Measurements from ENCODE around the gene ADH1A.
A peak's percentile ranks its signal among the peaks of the same experiment; 100 is the strongest.

Gene ADH1A

GRCh38 chr4:99310389-99310788 lies 19.6 kb upstream of the ADH1A start:
- Histone ChIP-seq H3K4me1 (ENCODE audit: insufficient read depth, insufficient read length) (no peaks in the 10 kb centered on the region), H3K4me3 (ENCODE audit: insufficient read length, low read depth) (no peak overlapping the region), H3K9ac (ENCODE audit: insufficient read length, low read depth) (no peak overlapping the region), H3K9me3 (ENCODE audit: insufficient read depth, low read length) (no peaks in the 10 kb centered on the region), H3K27me3 (ENCODE audit: insufficient read depth, insufficient read length) (no peaks in the 10 kb centered on the region), H3K36me3 (ENCODE audit: insufficient read depth, insufficient read length, low read length) (no peaks in the 10 kb centered on the region)
- no peak for TF ChIP-seq YY1 (IDR thresholded peaks at IDR 0.05; ENCODE audit: insufficient read depth, insufficient read length)
- TF ChIP-seq SUZ12 (IDR thresholded peaks at IDR 0.05; ENCODE audit: extremely low read depth, insufficient read depth, insufficient read length), result no peak
- no peak for DNase-seq (ENCODE audit: low read depth, low spot score)

GRCh38 chr4:99305638-99306400 lies 15.0 kb upstream of the ADH1A start:
- Histone ChIP-seq H3K4me3 (ENCODE audit: insufficient read length, low read depth) (no peak overlapping the region), H3K4me1 (ENCODE audit: insufficient read depth, insufficient read length) (no peaks in the 10 kb centered on the region), H3K9ac (ENCODE audit: insufficient read length, low read depth) (no peak overlapping the region), H3K9me3 (ENCODE audit: insufficient read depth, low read length) (no peaks in the 10 kb centered on the region), H3K27me3 (ENCODE audit: insufficient read depth, insufficient read length) (no peaks in the 10 kb centered on the region), H3K36me3 (ENCODE audit: insufficient read depth, insufficient read length, low read length) (no peaks in the 10 kb centered on the region)
- TF ChIP-seq SUZ12 (IDR thresholded peaks at IDR 0.05; ENCODE audit: extremely low read depth, insufficient read depth, insufficient read length) (no peak), YY1 (IDR thresholded peaks at IDR 0.05; ENCODE audit: insufficient read depth, insufficient read length) (no peak), ZNF274 (IDR thresholded peaks at IDR 0.05; ENCODE audit: low read depth, low read length) (no peak)
- DNase-seq (ENCODE audit: low read depth, low spot score), result no peak

GRCh38 chr4:99301376-99302164 lies 10.8 kb upstream of the ADH1A start:
- no peak overlapping the region for H3K4me3 ChIP-seq (ENCODE audit: insufficient read length, low read depth)
- no peak for DNase-seq (ENCODE audit: low read depth, low spot score)
- no peaks in the 10 kb centered on the region for H3K27me3 ChIP-seq (ENCODE audit: insufficient read depth, insufficient read length)
- H3K4me1 ChIP-seq (ENCODE audit: insufficient read depth, insufficient read length), result no peaks in the 10 kb centered on the region
- H3K9me3 ChIP-seq (ENCODE audit: insufficient read depth, low read length), result no peaks in the 10 kb centered on the region
- H3K9ac ChIP-seq (ENCODE audit: insufficient read length, low read depth), result no peak overlapping the region
- no peaks in the 10 kb centered on the region for H3K36me3 ChIP-seq (ENCODE audit: insufficient read depth, insufficient read length, low read length)
- TF ChIP-seq SUZ12 (IDR thresholded peaks at IDR 0.05; ENCODE audit: extremely low read depth, insufficient read depth, insufficient read length) (no peak), YY1 (IDR thresholded peaks at IDR 0.05; ENCODE audit: insufficient read depth, insufficient read length) (no peak), ZNF274 (IDR thresholded peaks at IDR 0.05; ENCODE audit: low read depth, low read length) (no peak)

- H3K4me1 ChIP-seq (ENCODE audit: insufficient read depth, insufficient read length), result no peaks in the 10 kb centered on the region
- DNase-seq (ENCODE audit: low read depth, low spot score), result no peak
- no peaks in the 10 kb centered on the region for H3K9me3 ChIP-seq (ENCODE audit: insufficient read depth, low read length)
- no peak overlapping the region for H3K4me3 ChIP-seq (ENCODE audit: insufficient read length, low read depth)
- TF ChIP-seq SUZ12 (IDR thresholded peaks at IDR 0.05; ENCODE audit: extremely low read depth, insufficient read depth, insufficient read length) (no peak), YY1 (IDR thresholded peaks at IDR 0.05; ENCODE audit: insufficient read depth, insufficient read length) (no peak), ZNF274 (IDR thresholded peaks at IDR 0.05; ENCODE audit: low read depth, low read length) (no peak)
- H3K27me3 ChIP-seq (ENCODE audit: insufficient read depth, insufficient read length), result no peaks in the 10 kb centered on the region
- no peaks in the 10 kb centered on the region for H3K36me3 ChIP-seq (ENCODE audit: insufficient read depth, insufficient read length, low read length)
- no peak overlapping the region for H3K9ac ChIP-seq (ENCODE audit: insufficient read length, low read depth)
Measured at GRCh38 chr4:99300934-99301333, 10.1 kb upstream of the ADH1A start.

- Histone ChIP-seq H3K9me3 (ENCODE audit: insufficient read depth, low read length) (no peaks in the 10 kb centered on the region), H3K4me1 (ENCODE audit: insufficient read depth, insufficient read length) (no peaks in the 10 kb centered on the region), H3K36me3 (ENCODE audit: insufficient read depth, insufficient read length, low read length) (no peaks in the 10 kb centered on the region), H3K4me3 (ENCODE audit: insufficient read length, low read depth) (no peak overlapping the region), H3K9ac (ENCODE audit: insufficient read length, low read depth) (no peak overlapping the region), H3K27me3 (ENCODE audit: insufficient read depth, insufficient read length) (no peaks in the 10 kb centered on the region)
- peak; percentile 1 for DNase-seq (ENCODE audit: low read depth, low spot score)
- TF ChIP-seq ZNF274 (IDR thresholded peaks at IDR 0.05; ENCODE audit: low read depth, low read length) (no peak), YY1 (IDR thresholded peaks at IDR 0.05; ENCODE audit: insufficient read depth, insufficient read length) (no peak), SUZ12 (IDR thresholded peaks at IDR 0.05; ENCODE audit: extremely low read depth, insufficient read depth, insufficient read length) (no peak)
Measured at GRCh38 chr4:99293357-99293756, 2.6 kb upstream of the ADH1A start.

- H3K36me3 ChIP-seq (ENCODE audit: insufficient read depth, insufficient read length, low read length), result no peaks in the 10 kb centered on the region
- H3K9ac ChIP-seq (ENCODE audit: insufficient read length, low read depth), result no peak overlapping the region
- no peak overlapping the region for H3K4me3 ChIP-seq (ENCODE audit: insufficient read length, low read depth)
- H3K27me3 ChIP-seq (ENCODE audit: insufficient read depth, insufficient read length), result no peaks in the 10 kb centered on the region
- no peak for DNase-seq (ENCODE audit: low read depth, low spot score)
- H3K9me3 ChIP-seq (ENCODE audit: insufficient read depth, low read length), result no peaks in the 10 kb centered on the region
- H3K4me1 ChIP-seq (ENCODE audit: insufficient read depth, insufficient read length), result no peaks in the 10 kb centered on the region
- TF ChIP-seq ZNF274 (IDR thresholded peaks at IDR 0.05; ENCODE audit: low read depth, low read length) (no peak), YY1 (IDR thresholded peaks at IDR 0.05; ENCODE audit: insufficient read depth, insufficient read length) (no peak), SUZ12 (IDR thresholded peaks at IDR 0.05; ENCODE audit: extremely low read depth, insufficient read depth, insufficient read length) (no peak)
Measured at GRCh38 chr4:99285387-99285786, 5.4 kb downstream of the ADH1A start.

GRCh38 chr4:99282731-99283130 lies 8.1 kb downstream of the ADH1A start:
- TF ChIP-seq ZNF274 (IDR thresholded peaks at IDR 0.05; ENCODE audit: low read depth, low read length), result no peak
- TF ChIP-seq YY1 (IDR thresholded peaks at IDR 0.05; ENCODE audit: insufficient read depth, insufficient read length), result no peak
- TF ChIP-seq SUZ12 (IDR thresholded peaks at IDR 0.05; ENCODE audit: extremely low read depth, insufficient read depth, insufficient read length), result no peak
- no peak for DNase-seq (ENCODE audit: low read depth, low spot score)

More at GRCh38 chr4:99282731-99283130, 8.1 kb downstream of the ADH1A start:
- Histone ChIP-seq H3K9me3 (ENCODE audit: insufficient read depth, low read length) (no peaks in the 10 kb centered on the region), H3K36me3 (ENCODE audit: insufficient read depth, insufficient read length, low read length) (no peaks in the 10 kb centered on the region), H3K4me1 (ENCODE audit: insufficient read depth, insufficient read length) (no peaks in the 10 kb centered on the region), H3K27me3 (ENCODE audit: insufficient read depth, insufficient read length) (no peaks in the 10 kb centered on the region), H3K9ac (ENCODE audit: insufficient read length, low read depth) (no peak overlapping the region), H3K4me3 (ENCODE audit: insufficient read length, low read depth) (no peak overlapping the region)
